Hippocampal formation (tissue), 2 donors: ENCODE measurements around the gene PAM16.

Source experiments
- DNase-seq, 2 donors: peaks; one replicate each; lab custom pipeline; 2025; lab: John Stamatoyannopoulos, UW

The PAM16 gene

GRCh38 chr16:4298761-4299522 lies 52.2 kb downstream of the PAM16 start:
- DNase-seq = no peak

GRCh38 chr16:4297480-4297879 lies 53.6 kb downstream of the PAM16 start:
- DNase-seq = no peak

GRCh38 chr16:4295581-4295980 lies 55.5 kb downstream of the PAM16 start:
- DNase-seq = no peak

- no peak for DNase-seq
These were observed 57.2 kb downstream of the PAM16 start for GRCh38 chr16:4293822-4294457.

- no peak for DNase-seq
These were observed 57.9 kb downstream of the PAM16 start for GRCh38 chr16:4293181-4293716.

GRCh38 chr16:4291699-4292098 lies 59.4 kb downstream of the PAM16 start:
- DNase-seq = no peak
